OCI-LY3 (cell line): ENCODE data around the gene PCDH12.

ENCODE experiments used
- H2AFZ ChIP-seq: fragments of 200-600, 300-600 bp; shearing (Covaris generic); 2 replicates; pipeline ENCODE4 v1.6.0; 2014; ENCODE audit warnings: antibody characterized with exemption, low read depth, low read length
- H3K27ac ChIP-seq: fragments of 200-600, 300-600 bp; sonication (generic); 2 replicates; pipeline ENCODE4 v1.5.1; 2014; ENCODE audit warnings: mild to moderate bottlenecking, low read length, moderate library complexity, mixed read lengths
- H3K27me3 ChIP-seq: fragments of 200-600, 300-600 bp; sonication (generic); 2 replicates; pipeline ENCODE4 v1.6.1; 2014; ENCODE audit warnings: low read depth, low read length, mixed read lengths
- H3K36me3 ChIP-seq: fragments of 200-600, 300-600 bp; sonication (generic); replicated peaks from 2 replicates; pipeline ENCODE3; 2014; ENCODE audit warnings: low read depth, low read length, mixed read lengths
- H3K4me1 ChIP-seq: fragments of 300-600, 200-600 bp; sonication (generic); 2 replicates; pipeline ENCODE4 v1.6.1; 2014; ENCODE audit warnings: low read length, mixed read lengths
- H3K4me2 ChIP-seq: fragments of 200-600, 300-600 bp; sonication (generic); 2 replicates; pipeline ENCODE4 v1.6.1; 2014; ENCODE audit warnings: low read length, mixed read lengths
- H3K4me3 ChIP-seq: fragments of 300-600, 200-600 bp; sonication (generic); 2 replicates; pipeline ENCODE4 v1.5.1; 2014; ENCODE audit warnings: antibody characterized with exemption, mild to moderate bottlenecking, low read length, moderate library complexity
- H3K79me2 ChIP-seq: fragments of 300-600, 200-600 bp; shearing (Covaris generic); 2 replicates; pipeline ENCODE4 v1.6.1; 2014; ENCODE audit warnings: mild to moderate bottlenecking, low read length, mixed read lengths
- H3K9ac ChIP-seq: fragments of 300-600, 200-600 bp; shearing (Covaris generic); 2 replicates; pipeline ENCODE4 v1.6.0; 2014; ENCODE audit warnings: mild to moderate bottlenecking, low read length, moderate library complexity
- H3K9me3 ChIP-seq: fragments of 200-600, 300-600 bp; shearing (Covaris generic); 2 replicates; pipeline ENCODE4 v1.6.1; 2014; ENCODE audit warnings: low read length, mixed read lengths; ENCODE audit not compliant: insufficient read depth
- H4K20me1 ChIP-seq: fragments of 200-600, 300-600 bp; sonication (generic); 2 replicates; pipeline ENCODE4 v1.6.1; 2016; ENCODE audit warnings: low read length, mixed read lengths; ENCODE audit not compliant: insufficient read depth
- EZH2phosphoT487 ChIP-seq: fragments of 200-600 bp; shearing (Covaris generic); IDR thresholded peaks from 2 replicates; pipeline ENCODE4 v1.6.1; 2018; ENCODE audit warnings: antibody characterized with exemption, mixed run types, low read depth
- TF ChIP-seq, protein P1 (sequence below): fragments of 200-600, 300-600 bp; sonication (generic); IDR thresholded peaks from 2 replicates; pipeline ENCODE4 v1.5.1; 2014; ENCODE audit warnings: antibody characterized with exemption, low read length, low read depth

Gene PCDH12

DNA sequence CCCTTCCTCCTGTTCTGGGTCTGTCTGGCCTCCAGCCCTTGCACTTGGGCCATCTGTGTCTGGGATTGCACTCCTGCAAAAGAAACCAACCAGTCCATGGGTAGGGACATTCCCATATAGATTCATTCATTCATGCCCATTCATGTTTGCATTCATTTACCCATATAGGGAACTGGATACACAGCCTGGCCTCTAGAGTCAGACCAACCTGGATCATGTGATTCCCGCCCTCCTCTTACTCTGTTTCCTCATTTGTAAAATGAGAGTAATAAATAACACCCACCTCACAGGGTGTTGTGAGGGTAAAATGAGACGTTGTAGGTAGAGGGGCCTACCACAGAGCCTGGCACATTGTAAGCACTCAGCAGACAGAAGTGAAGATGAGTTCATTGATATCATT is 8.5 kb downstream of the PCDH12 start:
- no peak for TF ChIP-seq EZH2phosphoT487
- TF ChIP-seq, protein P1, sequence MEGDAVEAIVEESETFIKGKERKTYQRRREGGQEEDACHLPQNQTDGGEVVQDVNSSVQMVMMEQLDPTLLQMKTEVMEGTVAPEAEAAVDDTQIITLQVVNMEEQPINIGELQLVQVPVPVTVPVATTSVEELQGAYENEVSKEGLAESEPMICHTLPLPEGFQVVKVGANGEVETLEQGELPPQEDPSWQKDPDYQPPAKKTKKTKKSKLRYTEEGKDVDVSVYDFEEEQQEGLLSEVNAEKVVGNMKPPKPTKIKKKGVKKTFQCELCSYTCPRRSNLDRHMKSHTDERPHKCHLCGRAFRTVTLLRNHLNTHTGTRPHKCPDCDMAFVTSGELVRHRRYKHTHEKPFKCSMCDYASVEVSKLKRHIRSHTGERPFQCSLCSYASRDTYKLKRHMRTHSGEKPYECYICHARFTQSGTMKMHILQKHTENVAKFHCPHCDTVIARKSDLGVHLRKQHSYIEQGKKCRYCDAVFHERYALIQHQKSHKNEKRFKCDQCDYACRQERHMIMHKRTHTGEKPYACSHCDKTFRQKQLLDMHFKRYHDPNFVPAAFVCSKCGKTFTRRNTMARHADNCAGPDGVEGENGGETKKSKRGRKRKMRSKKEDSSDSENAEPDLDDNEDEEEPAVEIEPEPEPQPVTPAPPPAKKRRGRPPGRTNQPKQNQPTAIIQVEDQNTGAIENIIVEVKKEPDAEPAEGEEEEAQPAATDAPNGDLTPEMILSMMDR = no peak
- peaks cover 7% of the 10 kb centered on the region for H3K4me1 ChIP-seq
- H3K27ac ChIP-seq = no peak overlapping the region
- H3K9me3 ChIP-seq = no peaks in the 10 kb centered on the region
- H3K36me3 ChIP-seq = no peaks in the 10 kb centered on the region
- no peak overlapping the region for H2AFZ ChIP-seq
- no peak overlapping the region for H3K4me3 ChIP-seq
- no peaks in the 10 kb centered on the region for H3K79me2 ChIP-seq
- no peaks in the 10 kb centered on the region for H4K20me1 ChIP-seq
- H3K9ac ChIP-seq = no peak overlapping the region
- H3K4me2 ChIP-seq = no peak overlapping the region
- no peaks in the 10 kb centered on the region for H3K27me3 ChIP-seq

DNA sequence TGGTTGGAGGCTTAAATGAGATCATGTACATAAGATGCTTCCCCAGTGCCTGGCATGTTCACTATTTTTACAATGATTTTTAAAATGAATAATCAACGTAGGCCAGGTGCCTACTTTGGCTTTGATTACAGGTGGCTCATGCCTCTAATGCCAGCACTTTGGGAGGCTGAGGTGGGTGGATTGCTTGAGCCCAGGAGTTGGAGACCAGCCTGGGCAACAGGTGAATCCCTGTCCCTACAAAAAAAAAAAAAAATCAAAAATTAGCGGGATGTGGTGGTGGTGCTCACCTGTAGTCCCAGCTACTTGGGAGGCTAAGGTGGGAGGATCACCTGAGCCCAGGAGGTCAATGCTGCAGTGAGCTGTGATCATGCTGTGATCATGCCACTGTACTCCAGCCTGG is 9.2 kb downstream of the PCDH12 start:
- no peaks in the 10 kb centered on the region for H4K20me1 ChIP-seq
- no peak overlapping the region for H3K4me2 ChIP-seq
- H3K36me3 ChIP-seq = no peaks in the 10 kb centered on the region
- no peak overlapping the region for H3K27ac ChIP-seq
- H2AFZ ChIP-seq = no peak overlapping the region
- TF ChIP-seq, protein P1 = no peak
- TF ChIP-seq EZH2phosphoT487 = no peak
- H3K4me3 ChIP-seq = no peak overlapping the region
- H3K79me2 ChIP-seq = no peaks in the 10 kb centered on the region
- H3K27me3 ChIP-seq = no peaks in the 10 kb centered on the region
- H3K9ac ChIP-seq = no peak overlapping the region
- peaks cover under 1% of the 10 kb centered on the region; the same call in 1 of the 2 replicates for H3K4me1 ChIP-seq
- H3K9me3 ChIP-seq = no peaks in the 10 kb centered on the region

DNA sequence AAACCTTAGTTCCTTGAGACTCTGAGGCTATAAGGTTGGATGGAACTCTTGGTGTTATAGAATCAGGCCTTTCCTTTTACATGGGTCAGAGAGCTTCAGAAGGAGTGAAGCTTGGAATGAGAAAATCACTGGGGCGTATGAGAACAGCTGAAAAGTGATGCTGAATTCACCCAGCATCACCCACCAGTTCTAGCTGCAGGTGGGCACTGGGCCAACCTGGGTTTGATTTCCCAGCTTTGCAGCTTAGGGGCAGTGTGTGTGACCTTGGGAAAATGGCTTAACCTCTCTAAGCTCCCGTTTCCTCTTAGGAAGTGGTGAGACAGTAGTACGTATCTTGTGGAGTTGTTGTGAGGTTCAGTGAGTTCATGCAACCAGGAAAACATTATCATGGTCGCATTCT is 10.7 kb downstream of the PCDH12 start:
- H3K79me2 ChIP-seq = no peaks in the 10 kb centered on the region
- H3K4me3 ChIP-seq = no peak overlapping the region
- H3K9ac ChIP-seq = no peak overlapping the region
- H2AFZ ChIP-seq = no peak overlapping the region
- H3K4me1 ChIP-seq = no peaks in the 10 kb centered on the region
- no peak overlapping the region for H3K27ac ChIP-seq
- TF ChIP-seq EZH2phosphoT487 = no peak
- TF ChIP-seq, protein P1 = no peak
- H3K4me2 ChIP-seq = no peak overlapping the region
- H4K20me1 ChIP-seq = no peaks in the 10 kb centered on the region
- no peaks in the 10 kb centered on the region for H3K27me3 ChIP-seq
- no peaks in the 10 kb centered on the region for H3K9me3 ChIP-seq
- H3K36me3 ChIP-seq = no peaks in the 10 kb centered on the region

DNA sequence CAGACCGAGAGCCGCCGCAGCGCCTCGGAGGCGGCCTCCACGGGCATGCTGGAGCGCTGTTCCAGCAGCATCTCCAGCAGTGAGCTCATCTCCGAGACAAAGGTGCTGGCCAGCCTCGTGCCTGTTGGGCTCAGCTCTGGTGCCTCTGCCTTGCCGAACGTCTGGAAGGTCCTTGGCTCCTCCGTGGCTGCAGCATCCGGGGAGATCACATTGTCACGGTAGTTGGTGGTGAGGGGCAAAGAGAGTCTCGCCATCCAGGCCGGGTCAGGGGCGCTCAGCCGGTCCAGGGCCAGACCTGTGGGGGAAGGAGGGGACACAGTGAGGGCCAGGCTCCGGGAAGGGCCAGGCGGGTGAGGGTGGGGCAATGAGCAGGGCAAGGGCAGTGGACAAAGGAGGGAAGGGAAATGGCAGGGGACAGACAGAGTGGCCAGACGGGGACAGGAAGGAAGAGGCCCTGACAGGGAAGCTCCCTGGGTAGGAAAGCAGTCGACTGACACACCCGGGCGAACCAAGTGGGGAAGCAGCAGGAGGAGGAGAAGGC is 12.4 kb downstream of the PCDH12 start:
- TF ChIP-seq, protein P1 = no peak
- no peak for TF ChIP-seq EZH2phosphoT487
- no peak overlapping the region for H3K4me2 ChIP-seq
- no peak overlapping the region for H3K9ac ChIP-seq

More for the DNA sequence above, 12.4 kb downstream of the PCDH12 start:
- Histone ChIP-seq H3K27me3 (no peaks in the 10 kb centered on the region), H3K79me2 (no peaks in the 10 kb centered on the region), H3K4me1 (no peaks in the 10 kb centered on the region), H3K4me3 (no peak overlapping the region), H4K20me1 (no peaks in the 10 kb centered on the region), H3K36me3 (no peaks in the 10 kb centered on the region), H3K27ac (no peak overlapping the region), H3K9me3 (no peaks in the 10 kb centered on the region), H2AFZ (no peak overlapping the region)
